GM12875 (cell line): ENCODE measurements around the gene SLC38A10.

Experiments
- H3K4me3 ChIP-seq: one replicate; pipeline ENCODE4 v1.5.1; 2011; ENCODE audit warnings: low read depth, low read length, control low read depth
- CTCF ChIP-seq: IDR thresholded peaks from 2 replicates; pipeline ENCODE4 v1.5.1; 2011; ENCODE audit warnings: low read depth, mild to moderate bottlenecking, control low read depth, inconsistent platforms, low read length, moderate library complexity, borderline replicate concordance; ENCODE audit not compliant: insufficient read depth

Gene SLC38A10

GRCh38 chr17:81234940-81235821 is 59.9 kb downstream of the SLC38A10 start:
- no peak overlapping the region for H3K4me3 ChIP-seq
- no peak for TF ChIP-seq CTCF

GRCh38 chr17:81234506-81234855 is 60.6 kb downstream of the SLC38A10 start:
- H3K4me3 ChIP-seq, result no peak overlapping the region
- TF ChIP-seq CTCF, result no peak

GRCh38 chr17:81233811-81234505 is 61.1 kb downstream of the SLC38A10 start:
- H3K4me3 ChIP-seq, result no peak overlapping the region
- no peak for TF ChIP-seq CTCF

GRCh38 chr17:81233316-81233715 is 61.8 kb downstream of the SLC38A10 start:
- no peak for TF ChIP-seq CTCF
- no peak overlapping the region for H3K4me3 ChIP-seq

GRCh38 chr17:81232616-81233241 is 62.4 kb downstream of the SLC38A10 start:
- TF ChIP-seq CTCF, result no peak

GRCh38 chr17:81231766-81232581 is 63.1 kb downstream of the SLC38A10 start:
- TF ChIP-seq CTCF, result no peak
- H3K4me3 ChIP-seq, result no peak overlapping the region

More at GRCh38 chr17:81232616-81233241, 62.4 kb downstream of the SLC38A10 start:
- no peak overlapping the region for H3K4me3 ChIP-seq
